Gastroesophageal sphincter (tissue), 4 donors: ENCODE data around the gene GJA9. TPM values are rescaled to one million over a fixed set of nuclear protein-coding genes. Genes with fewer than 3 reads are reported as not detected.

Source experiments
- ATAC-seq: fragments of 150-250 bp; one replicate; pipeline ENCODE4 v1.9.1; 2016; ENCODE audit warnings: mild to moderate bottlenecking, moderate library complexity
- H3K27ac ChIP-seq, 4 donors: fragments of 200-600 bp; sonication (generic) in 3 of 4; 1 replicate in 3 of 4; 2 replicates in 1 of 4; pipeline ENCODE4 v1.5.1; 2016 to 2019
- H3K27me3 ChIP-seq: fragments of 200-600 bp; sonication (generic); one replicate; pipeline ENCODE4 v1.5.1; 2019
- H3K36me3 ChIP-seq, 2 donors: fragments of 200-600 bp; sonication (generic); one replicate each; pipeline ENCODE4 v1.5.1; 2019; ENCODE audit warnings: control low read depth in 1 of 2
- H3K4me1 ChIP-seq, 3 donors: fragments of 200-600 bp; sonication (generic); 1 replicate in 2 of 3; 2 replicates in 1 of 3; pipeline ENCODE4 v1.5.1; 2016 to 2019; ENCODE audit warnings: control low read depth in 2 of 3
- H3K4me3 ChIP-seq, 2 donors: fragments of 200-600 bp; sonication (generic); one replicate each; pipeline ENCODE4 v1.5.1; 2019; ENCODE audit warnings: mild to moderate bottlenecking in 1 of 2, moderate library complexity in 1 of 2
- H3K9me3 ChIP-seq, 3 donors: fragments of 200-600 bp; sonication (generic); one replicate each; pipeline ENCODE4 v1.5.1; 2017 to 2019; ENCODE audit warnings: control low read depth in 2 of 3
- CTCF ChIP-seq, 4 experiments: fragments of 200-600 bp in 2 of 4; fragments of 450-650 bp in 2 of 4; sonication (generic) in 1 of 4; IDR thresholded peaks; one replicate each; pipeline ENCODE4 v1.5.1; 2017 to 2019; ENCODE audit warnings: antibody characterized with exemption in 4 of 4, mild to moderate bottlenecking in 2 of 4, moderate library complexity in 2 of 4
- EP300 ChIP-seq: sonication (generic); formaldehyde crosslinking; IDR thresholded peaks from one replicate; pipeline ENCODE4 v1.6.1; 2017; ENCODE audit warnings: antibody characterized with exemption, mild to moderate bottlenecking
- POLR2A ChIP-seq, 2 donors: fragments of 450-650 bp; IDR thresholded peaks; one replicate each; pipeline ENCODE4 v1.6.1; 2017; ENCODE audit warnings: antibody characterized with exemption in 2 of 2, mild to moderate bottlenecking in 2 of 2, moderate library complexity in 1 of 2
- POLR2AphosphoS5 ChIP-seq: sonication (generic); formaldehyde crosslinking; IDR thresholded peaks from one replicate; pipeline ENCODE4 v1.6.1; 2017; ENCODE audit warnings: antibody characterized with exemption
- WGBS, 2 donors: methylation state at CpG; one replicate each; pipeline ENCODE4 v1.1.5; 2018; ENCODE audit warnings: low coverage in 1 of 2; 5-methylcytosine and 5-hydroxymethylcytosine counted together
- total RNA-seq, 4 donors: library from RNA; depleted of rRNA; stranded (reverse); fragments of >200 nt; gene quantifications; one replicate each; pipeline ENCODE4 v1.1.0, GENCODE V29; 2016

GJA9 gene
- not detected for total RNA-seq

- Histone ChIP-seq H3K36me3 (no peaks in the 10 kb centered on the region), H3K9me3 (no peaks in the 10 kb centered on the region), H3K27me3 (no peaks in the 10 kb centered on the region), H3K4me3 (no peak within 1 kb of the TSS), H3K4me1 (no peaks in the 10 kb centered on the region), H3K27ac (no peak within 1 kb of the TSS)
- ATAC-seq = no peak
- TF ChIP-seq CTCF (IDR thresholded peaks at IDR 0.05) = no peak
- TF ChIP-seq EP300 = no peak
- TF ChIP-seq POLR2AphosphoS5 = no peak
- no peak for TF ChIP-seq POLR2A (IDR thresholded peaks at IDR 0.05)
Observed at GRCh38 chr1:38881487-38881886, at the start of gene GJA9. Gene GJA9, minus strand, starts transcription at chr1:38881587. Its CDS starts 5,489 bp downstream, at chr1:38876098.

- Histone ChIP-seq H3K4me1 (no peaks in the 10 kb centered on the region), H3K36me3 (no peaks in the 10 kb centered on the region), H3K27me3 (no peaks in the 10 kb centered on the region), H3K9me3 (no peaks in the 10 kb centered on the region), H3K4me3 (no peak overlapping the region), H3K27ac (no peak overlapping the region)
- WGBS, 2 donors = no CpG with 5 or more reads among the region's 6 CpGs
- TF ChIP-seq CTCF (IDR thresholded peaks at IDR 0.05) = no peak
- ATAC-seq = no peak
Observed at GRCh38 chr1:38929476-38929875, 48.1 kb upstream of the GJA9 start.

GRCh38 chr1:38929054-38929453, 47.7 kb upstream of the GJA9 start:
- ATAC-seq = no peak
- Histone ChIP-seq H3K27me3 (no peaks in the 10 kb centered on the region), H3K9me3 (no peaks in the 10 kb centered on the region), H3K4me3 (no peak overlapping the region), H3K36me3 (no peaks in the 10 kb centered on the region), H3K27ac (no peak overlapping the region), H3K4me1 (no peaks in the 10 kb centered on the region)
- TF ChIP-seq EP300 (no peak), CTCF (IDR thresholded peaks at IDR 0.05) (no peak), POLR2AphosphoS5 (no peak), POLR2A (IDR thresholded peaks at IDR 0.05) (no peak)
- WGBS, 2 donors = 81 to 88% methylated on average over 3 to 4 of the region's 8 CpGs

- Histone ChIP-seq H3K27me3 (no peaks in the 10 kb centered on the region), H3K36me3 (no peaks in the 10 kb centered on the region), H3K9me3 (no peaks in the 10 kb centered on the region), H3K4me3 (no peak overlapping the region), H3K27ac (no peak overlapping the region), H3K4me1 (no peaks in the 10 kb centered on the region)
- no peak for ATAC-seq
- WGBS, 2 donors = 75 to 100% methylated on average over 1 to 3 of the region's 3 CpGs
- TF ChIP-seq POLR2A (IDR thresholded peaks at IDR 0.05) (no peak), CTCF (IDR thresholded peaks at IDR 0.05) (no peak), EP300 (no peak), POLR2AphosphoS5 (no peak)
Observed at GRCh38 chr1:38926091-38926490, 44.7 kb upstream of the GJA9 start.

GRCh38 chr1:38925391-38925790, 44.0 kb upstream of the GJA9 start:
- WGBS, 2 donors = 77 to 86% methylated on average over 1 to 2 of the region's 2 CpGs
- H3K4me1 ChIP-seq = no peaks in the 10 kb centered on the region
- no peak for TF ChIP-seq POLR2A (IDR thresholded peaks at IDR 0.05)
- no peak for TF ChIP-seq EP300
- TF ChIP-seq POLR2AphosphoS5 = no peak
- TF ChIP-seq CTCF (IDR thresholded peaks at IDR 0.05) = no peak

More at GRCh38 chr1:38925391-38925790, 44.0 kb upstream of the GJA9 start:
- no peak for ATAC-seq
- H3K36me3 ChIP-seq = no peaks in the 10 kb centered on the region
- H3K4me3 ChIP-seq = no peak overlapping the region
- no peaks in the 10 kb centered on the region for H3K27me3 ChIP-seq
- H3K9me3 ChIP-seq = no peaks in the 10 kb centered on the region
- no peak overlapping the region for H3K27ac ChIP-seq
